ENCODE results near the gene KANSL1. TPM values are rescaled to one million over a fixed set of nuclear protein-coding genes. Genes with fewer than 3 reads are reported as not detected.

The KANSL1 gene
- total and polyA plus RNA-seq, 9 of the 15 experiments (the other 6 are each of a cell fraction or from before 2014, with no cell fraction given): 3.6 to 55.4 (median 31.8) TPM

- no peaks in the 10 kb centered on the region for H3K36me3 ChIP-seq (ENCODE audit: control insufficient read depth, insufficient read depth, low read length)
- H3K79me2 ChIP-seq (ENCODE audit: control insufficient read depth, insufficient read depth, low read length): no peaks in the 10 kb centered on the region
- peak overlapping the region in 1 of 2 experiments; percentile 65; a peak in 1 of 4 replicates for H3K9ac ChIP-seq (ENCODE audit: insufficient read depth in 1 of 2, low read depth in 2 of 2, low read length in 2 of 2)
- no peaks in the 10 kb centered on the region for H3K9me3 ChIP-seq (replicated peaks; ENCODE audit: control insufficient read depth, insufficient read depth, low read depth, low read length)
- no peak overlapping the region for H3K4me2 ChIP-seq (ENCODE audit: insufficient read depth, low read length)
- WGBS (ENCODE audit: insufficient coverage, low coverage, missing lambda C conversion rate): 43% methylated on average over 2 of the region's 2 CpGs
- no peak for DNase-seq (ENCODE audit: extremely low read depth in 1 of 4, low spot score in 3 of 4)
- H4K20me1 ChIP-seq (replicated peaks; ENCODE audit: control insufficient read depth, insufficient read depth, low read length): no peaks in the 10 kb centered on the region
- TF ChIP-seq POLR2AphosphoS5 (IDR thresholded peaks at IDR 0.05; ENCODE audit: control insufficient read depth, insufficient read depth, low read depth, low read length) (no peak), ZBTB12 (CRISPR knock-in tag; IDR thresholded peaks at IDR 0.05) (no peak), PKNOX1 (IDR thresholded peaks at IDR 0.05) (no peak), NFE2L1 (tag; IDR thresholded peaks at IDR 0.05; ENCODE audit: borderline replicate concordance, low read depth) (no peak), MED1 (CRISPR knock-in tag; IDR thresholded peaks at IDR 0.05; ENCODE audit: borderline replicate concordance) (no peak), LEF1 (IDR thresholded peaks at IDR 0.05) (no peak), IRF2 (CRISPR knock-in tag; IDR thresholded peaks at IDR 0.05) (no peak), SRSF7 (optimal IDR thresholded peaks at IDR 0.05; ENCODE audit: low read depth, low read length) (no peak), ZFP1 (CRISPR knock-in tag; IDR thresholded peaks at IDR 0.05) (no peak), ZBTB26 (CRISPR knock-in tag; IDR thresholded peaks at IDR 0.05) (no peak), RBM39 (optimal IDR thresholded peaks at IDR 0.05; ENCODE audit: low read depth, low read length) (no peak)
- no peak overlapping the region for H3K27ac ChIP-seq (ENCODE audit: extremely low read depth, low read depth, low read length)
- no peaks in the 10 kb centered on the region for H3K27me3 ChIP-seq (ENCODE audit: control insufficient read depth in 2 of 2, insufficient read depth in 2 of 2, low read length in 2 of 2)
- BruUV-seq (replicated peaks): no TSS peak
- H3K4me1 ChIP-seq (replicated peaks in 1 of 2; ENCODE audit: control insufficient read depth in 2 of 2, insufficient read depth in 2 of 2, low read length in 2 of 2): peaks cover 0 to 18% of the 10 kb centered on the region in 2 experiments; a peak in 2 of 5 replicates
- POLR2A ChIA-PET: interaction anchor here (1.0 to 1.1 kb wide), 2 partner anchors 10 to 94 kb away, joined by 3 read pairs; no protein-coding TSS in a partner anchor
- CTCF ChIA-PET (ENCODE audit: low intra/inter-chr PET ratio): interaction anchor here (0.6 to 0.7 kb wide), 2 partner anchors 44 to 208 kb away, joined by 3 to 4 read pairs; no protein-coding TSS in a partner anchor
- no peak for ATAC-seq
- no peak overlapping the region for H2AFZ ChIP-seq (ENCODE audit: low read depth, low read length)
- intact Hi-C loops (cut with micrococcal nuclease): no loop called here
- in situ Hi-C loops (cut with MboI): loop anchor here (5.0 to 10.0 kb wide), 2 partner anchors 217 to 284 kb away; no protein-coding TSS in a partner anchor
- H3K4me3 ChIP-seq: no peak overlapping the region
- H3K9me1 ChIP-seq (ENCODE audit: control insufficient read depth, insufficient read depth, low read length): no peaks in the 10 kb centered on the region
- FAIRE-seq: no peak
Measured at GRCh38 chr17:46000757-46001156, 192.5 kb downstream of the KANSL1 start.

Measured in K562 (cell line).